HuH-7.5 (cell line): ENCODE measurements around the gene FAT4.
A peak's percentile ranks its signal among the peaks of the same experiment; 100 is the strongest.

ENCODE experiments used
- DNase-seq: peaks from one replicate; pipeline ENCODE4 v3.0.0; 2011; ENCODE audit warnings: low spot score

The FAT4 gene

DNA sequence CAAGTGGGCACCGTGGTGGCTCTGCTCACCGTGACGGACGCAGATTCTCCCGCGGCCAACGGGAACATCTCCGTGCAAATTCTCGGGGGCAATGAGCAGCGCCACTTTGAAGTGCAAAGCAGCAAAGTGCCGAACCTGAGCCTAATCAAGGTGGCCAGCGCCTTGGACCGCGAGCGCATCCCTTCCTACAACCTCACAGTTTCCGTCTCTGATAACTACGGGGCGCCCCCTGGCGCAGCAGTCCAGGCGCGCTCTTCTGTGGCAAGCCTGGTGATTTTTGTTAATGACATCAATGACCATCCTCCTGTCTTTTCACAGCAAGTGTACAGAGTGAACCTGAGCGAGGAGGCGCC is 2.7 kb downstream of the FAT4 start:
- no peak for DNase-seq

DNA sequence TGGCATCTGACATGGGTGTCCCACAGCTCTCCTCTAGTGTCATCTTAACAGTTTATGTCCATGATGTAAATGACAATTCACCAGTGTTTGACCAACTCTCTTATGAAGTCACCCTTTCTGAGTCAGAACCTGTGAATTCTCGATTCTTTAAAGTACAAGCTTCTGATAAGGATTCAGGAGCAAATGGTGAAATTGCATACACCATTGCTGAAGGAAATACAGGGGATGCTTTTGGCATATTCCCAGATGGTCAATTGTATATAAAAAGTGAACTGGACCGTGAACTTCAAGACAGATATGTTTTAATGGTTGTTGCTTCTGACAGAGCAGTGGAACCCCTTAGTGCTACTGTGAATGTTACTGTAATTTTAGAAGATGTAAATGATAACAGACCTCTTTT is 4.6 kb downstream of the FAT4 start:
- DNase-seq = no peak

DNA sequence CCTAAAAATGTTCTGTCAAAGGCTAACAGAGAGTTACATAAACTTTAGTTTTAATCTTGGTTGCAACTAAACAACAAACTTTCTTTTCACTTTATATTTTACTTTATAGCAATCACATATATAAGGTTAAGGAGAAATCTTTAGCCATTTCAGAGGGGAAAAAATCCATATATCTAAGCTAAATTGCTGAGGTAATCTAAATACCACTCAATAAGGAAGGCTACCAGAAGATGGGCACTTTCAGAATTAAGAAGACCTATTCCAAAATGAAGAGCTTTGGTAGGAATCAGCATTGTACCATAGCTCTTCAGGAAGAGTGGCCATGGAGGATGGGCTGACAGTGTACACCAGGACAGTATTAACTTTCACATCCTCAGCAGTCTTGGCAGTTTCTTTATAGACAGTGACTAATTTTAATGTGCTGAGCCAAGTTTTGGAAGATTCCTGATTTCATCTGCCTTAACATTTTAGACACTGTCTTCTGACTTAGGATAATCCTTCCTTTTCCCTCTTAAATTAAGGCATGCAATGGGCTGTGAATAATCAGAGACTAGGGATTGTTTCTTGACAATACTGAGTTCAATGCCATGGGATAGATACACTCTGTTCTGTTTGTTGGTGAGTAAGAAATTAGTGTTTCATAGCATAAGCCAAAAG is 7.1 kb downstream of the FAT4 start:
- DNase-seq = no peak

DNA sequence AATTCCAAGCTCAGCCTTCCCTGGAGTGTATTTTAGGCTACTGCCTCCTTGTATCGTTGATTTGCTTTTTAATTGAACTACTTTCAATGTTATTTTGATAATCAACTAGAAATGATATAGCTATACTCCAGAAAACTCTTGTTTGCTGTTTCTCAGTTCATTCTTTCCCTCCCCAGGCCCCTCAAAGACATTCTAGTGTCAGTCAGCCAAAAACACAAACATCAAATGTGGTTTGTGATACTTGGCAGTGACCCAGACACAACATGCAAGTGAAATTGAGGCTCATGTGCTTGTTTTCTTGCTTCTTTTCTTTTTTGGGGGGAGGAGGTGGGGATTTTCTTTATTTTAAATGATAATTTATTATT is 7.6 kb downstream of the FAT4 start:
- DNase-seq = no peak

DNA sequence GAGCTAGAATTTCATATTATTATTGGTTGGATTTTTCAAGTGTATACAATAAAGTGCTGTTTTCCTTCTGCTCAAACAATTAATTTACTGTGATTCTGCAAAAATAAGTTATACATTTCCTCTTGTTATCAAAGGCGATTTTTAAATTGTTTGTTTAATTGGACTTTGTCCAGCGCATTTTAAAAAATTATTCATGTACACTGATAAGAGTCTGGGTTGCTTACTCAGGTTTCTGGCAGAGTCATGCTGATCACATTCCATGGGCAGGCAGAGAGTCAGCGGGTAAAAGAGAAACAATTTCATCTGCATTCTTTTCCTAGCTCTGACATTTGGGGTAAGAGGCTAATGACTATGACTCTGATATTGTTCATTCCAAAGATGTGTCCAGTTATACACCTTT is 8.9 kb downstream of the FAT4 start:
- DNase-seq = peak; percentile 4

DNA sequence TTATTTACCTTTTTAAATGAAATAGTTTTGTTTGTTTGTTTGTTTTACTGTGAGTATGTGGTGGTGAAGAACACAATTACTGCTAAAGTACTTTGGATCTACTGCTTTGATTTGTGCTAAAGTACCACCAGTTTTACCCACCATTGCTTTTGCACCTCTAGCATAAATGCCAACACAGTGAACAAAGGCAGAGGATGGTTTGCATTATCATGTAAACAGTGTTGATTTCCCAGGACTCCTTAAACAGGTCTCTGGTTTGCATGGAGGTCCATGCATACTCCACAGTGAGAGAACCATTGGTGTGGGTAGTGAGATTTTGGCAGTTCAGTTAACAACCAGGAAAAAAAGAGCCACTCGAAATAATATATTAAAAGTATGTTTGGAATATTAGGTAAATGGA is 11.0 kb downstream of the FAT4 start:
- DNase-seq = no peak

DNA sequence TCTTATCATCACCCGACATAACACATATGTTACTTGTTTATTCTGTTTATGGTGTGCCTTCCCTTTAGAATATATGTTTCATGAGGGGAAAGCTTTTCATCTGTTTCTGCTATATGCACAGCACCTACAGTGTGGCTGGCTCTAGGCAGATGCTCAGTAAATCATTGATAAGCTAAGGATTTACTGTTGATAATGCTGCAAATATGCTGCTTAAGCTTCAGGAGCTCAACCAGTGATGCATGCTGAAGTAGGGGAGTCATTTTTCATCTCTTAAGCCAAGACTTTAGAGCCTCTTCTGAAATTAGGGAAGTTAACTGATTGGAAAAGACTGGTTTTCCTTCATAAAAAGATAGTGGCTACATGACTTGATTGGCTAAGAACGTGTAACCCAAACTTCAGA is 16.4 kb downstream of the FAT4 start:
- DNase-seq = no peak

DNA sequence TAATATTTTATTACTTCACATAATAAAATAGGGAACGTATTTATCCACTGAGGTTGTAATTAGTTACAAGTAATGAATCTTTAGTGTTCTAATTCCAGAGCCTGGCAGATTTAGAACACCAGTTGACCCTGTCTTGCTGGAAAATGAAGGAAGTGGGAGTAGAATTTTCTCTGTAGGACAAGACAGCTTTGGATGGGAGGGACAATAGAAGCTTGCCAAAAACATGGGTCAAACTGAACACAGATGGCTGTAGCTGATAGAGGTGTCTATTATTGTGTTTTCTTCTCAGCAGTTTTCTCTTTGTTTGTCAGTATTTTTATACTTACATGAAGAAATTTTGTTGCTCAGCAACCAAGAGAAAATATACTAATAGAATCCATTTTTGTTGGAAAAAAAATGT is 20.2 kb downstream of the FAT4 start:
- DNase-seq = no peak

DNA sequence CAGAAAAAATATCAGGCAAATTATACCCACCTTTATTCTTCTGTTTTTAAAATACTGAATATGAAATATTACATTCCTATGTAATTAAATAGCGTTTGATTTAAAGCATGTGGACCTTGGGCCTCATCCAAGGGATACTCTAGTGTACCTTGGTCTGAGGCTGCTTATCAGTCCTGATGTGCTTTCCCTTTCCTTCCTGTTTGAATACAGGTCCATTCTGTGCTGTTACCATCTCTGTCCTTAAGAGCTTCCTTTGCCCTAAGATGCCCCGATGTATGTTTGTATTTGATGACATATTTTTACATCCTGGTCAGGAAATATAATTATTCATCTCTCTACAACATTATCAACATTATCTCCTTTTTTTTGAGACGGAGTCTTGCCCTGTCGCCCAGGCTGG is 24.1 kb downstream of the FAT4 start:
- no peak for DNase-seq

DNA sequence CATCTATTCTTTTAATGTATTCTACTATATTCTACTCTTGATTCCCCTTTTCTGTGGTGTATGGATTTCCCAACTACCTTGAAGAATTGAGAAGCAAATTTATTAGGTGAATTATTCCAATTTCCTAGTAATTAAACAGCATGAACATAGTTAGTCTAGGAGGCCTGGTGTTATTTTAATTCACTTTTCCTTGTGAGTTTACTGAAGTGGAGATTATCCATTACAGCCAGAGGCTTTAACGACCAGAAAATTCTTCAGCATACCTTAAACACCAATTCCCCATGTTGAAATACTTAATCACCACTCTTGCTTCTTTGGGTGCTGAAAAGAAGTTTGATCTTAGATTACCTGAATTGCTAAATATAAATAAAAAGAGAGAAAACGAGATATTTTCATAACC is 29.4 kb downstream of the FAT4 start:
- no peak for DNase-seq

DNA sequence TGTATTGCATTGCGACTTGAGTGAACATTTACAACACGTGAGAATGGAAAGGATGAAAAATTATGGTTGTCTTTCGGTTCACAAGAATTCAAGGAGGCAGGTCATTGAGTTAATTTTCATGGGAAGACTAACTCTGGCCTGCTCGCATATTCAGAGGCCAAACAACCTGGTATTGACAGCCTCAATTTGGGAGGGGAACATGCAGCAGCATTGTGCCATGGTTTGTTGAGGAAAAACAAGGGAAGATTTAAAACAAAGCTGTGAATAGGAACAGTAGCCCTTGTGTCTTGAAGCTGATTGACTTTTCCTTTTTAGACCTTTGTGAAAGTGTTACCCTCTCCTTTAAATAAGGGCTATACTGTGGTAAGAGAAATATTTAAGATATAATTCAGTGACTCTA is 31.9 kb downstream of the FAT4 start:
- DNase-seq = no peak

DNA sequence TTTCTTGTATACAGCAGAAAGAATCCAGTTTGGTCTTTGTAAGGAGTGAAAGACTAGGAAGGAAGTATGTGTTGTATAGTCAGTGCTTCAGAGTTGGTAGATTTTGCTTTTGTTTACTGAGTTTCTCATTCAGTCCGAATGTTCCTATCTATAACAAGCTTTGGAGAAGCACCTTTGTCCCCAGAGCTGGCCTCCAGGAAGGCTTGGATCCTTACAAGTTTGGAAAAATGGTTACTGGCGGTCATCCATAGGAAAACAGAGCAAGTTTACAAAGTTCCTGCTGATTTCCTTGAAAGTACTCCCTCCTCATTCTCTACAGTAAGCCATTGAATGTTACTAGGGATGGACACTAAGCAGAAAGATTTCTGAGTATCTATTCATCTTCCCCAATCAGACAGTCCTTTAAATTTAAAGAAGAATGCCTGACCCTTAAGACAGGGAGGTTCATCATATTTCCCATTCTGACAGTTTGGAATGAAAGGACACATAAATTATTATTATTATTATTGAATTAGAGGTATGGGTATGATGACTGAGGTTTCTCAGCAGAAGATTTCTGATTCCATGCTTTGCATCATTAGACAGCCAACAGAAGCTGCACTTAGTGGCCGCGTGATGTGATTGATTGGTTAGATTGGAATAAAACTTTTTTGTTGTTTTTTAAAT is 35.8 kb downstream of the FAT4 start:
- no peak for DNase-seq

DNA sequence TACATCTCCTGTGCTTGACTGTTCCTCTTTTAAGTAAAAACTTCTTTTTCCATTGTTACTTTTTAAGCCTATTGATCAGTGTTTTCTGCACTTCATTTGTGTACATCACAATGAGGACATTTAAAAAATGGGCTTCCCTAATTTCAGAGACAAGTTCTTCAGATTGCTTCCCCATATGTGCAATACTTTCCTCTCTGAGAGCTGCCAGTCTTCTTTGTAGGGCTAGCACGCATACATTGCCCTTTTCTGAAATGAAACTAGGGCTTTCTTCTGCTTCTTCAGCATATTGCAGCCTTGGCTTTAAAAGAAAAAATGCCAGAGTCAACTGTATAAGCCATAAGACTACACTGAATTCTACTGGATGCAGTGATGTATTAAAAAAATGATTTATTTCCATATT is 37.8 kb downstream of the FAT4 start:
- DNase-seq = no peak

DNA sequence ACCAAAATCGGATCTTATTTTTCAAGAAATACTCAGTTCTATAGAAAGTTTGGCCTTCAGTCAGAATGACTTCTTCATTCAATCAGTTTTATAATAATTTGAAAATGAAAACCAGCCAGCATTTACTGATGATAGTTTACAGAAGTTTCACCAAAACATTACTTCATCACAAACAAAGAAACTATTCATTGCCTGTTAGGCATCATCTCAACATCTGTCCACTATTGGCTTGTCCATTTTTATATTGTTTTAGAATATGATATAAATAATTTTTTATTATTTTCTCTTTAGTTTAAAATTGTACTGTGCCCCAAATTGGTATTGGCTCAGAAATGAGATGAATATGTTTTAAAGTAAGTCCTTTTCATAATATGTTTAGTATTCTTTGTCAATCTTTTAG is 38.4 kb downstream of the FAT4 start:
- no peak for DNase-seq

DNA sequence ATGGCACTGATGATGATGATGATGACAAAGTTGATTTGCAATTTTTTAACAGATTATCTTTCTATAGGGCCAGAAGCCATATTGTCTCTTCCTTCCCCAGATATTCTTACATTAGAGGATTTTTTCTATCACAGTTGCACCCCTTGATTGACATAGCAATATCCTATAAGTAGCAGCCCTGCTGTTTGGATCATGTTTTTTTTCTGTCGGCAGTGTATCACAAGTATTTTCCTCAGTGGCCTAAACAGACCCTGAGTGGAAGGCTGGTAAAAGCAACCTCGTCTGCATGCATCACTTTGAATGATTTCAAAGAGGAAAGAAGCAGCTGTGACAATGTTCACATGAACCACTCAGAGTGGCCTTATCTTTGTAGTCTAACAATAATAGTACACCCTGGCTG is 41.0 kb downstream of the FAT4 start:
- no peak for DNase-seq

DNA sequence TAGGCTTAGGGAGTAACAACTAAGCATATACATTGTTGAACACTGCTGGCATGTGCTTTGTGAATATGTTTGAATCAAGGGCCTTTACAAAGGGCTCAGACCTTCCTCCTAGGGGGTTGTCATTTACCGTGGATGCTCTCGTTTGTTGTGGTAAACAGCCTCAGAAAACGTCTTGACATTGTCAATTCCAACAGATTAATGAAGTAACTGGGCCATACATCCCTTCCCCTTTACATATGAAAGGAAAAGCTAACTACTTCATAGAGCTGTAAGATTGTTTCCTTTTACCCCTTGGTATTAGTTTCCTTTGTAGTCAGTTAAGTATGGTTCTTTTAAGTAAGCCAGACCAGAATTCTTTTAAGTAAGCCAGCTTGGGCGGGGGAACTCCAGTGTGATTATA is 42.9 kb downstream of the FAT4 start:
- no peak for DNase-seq

DNA sequence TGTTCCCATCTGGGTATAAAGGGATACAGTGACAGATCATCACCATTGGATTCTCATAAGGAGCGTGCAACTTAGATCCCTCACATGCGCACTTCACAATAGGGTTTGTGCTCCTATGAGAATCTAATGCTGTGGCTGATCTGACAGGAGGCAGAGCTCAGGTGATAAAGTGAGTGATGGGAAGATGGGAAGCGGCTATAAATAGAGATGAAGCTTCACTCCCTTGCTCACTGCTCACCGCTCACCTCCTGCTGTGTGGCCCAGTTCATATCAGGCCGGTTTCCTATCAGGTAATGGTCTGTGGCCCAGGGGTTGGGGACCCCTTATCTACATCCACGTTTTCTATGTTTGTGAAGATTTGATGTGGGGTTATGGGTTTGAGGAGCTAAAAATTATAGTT is 43.7 kb downstream of the FAT4 start:
- no peak for DNase-seq

DNA sequence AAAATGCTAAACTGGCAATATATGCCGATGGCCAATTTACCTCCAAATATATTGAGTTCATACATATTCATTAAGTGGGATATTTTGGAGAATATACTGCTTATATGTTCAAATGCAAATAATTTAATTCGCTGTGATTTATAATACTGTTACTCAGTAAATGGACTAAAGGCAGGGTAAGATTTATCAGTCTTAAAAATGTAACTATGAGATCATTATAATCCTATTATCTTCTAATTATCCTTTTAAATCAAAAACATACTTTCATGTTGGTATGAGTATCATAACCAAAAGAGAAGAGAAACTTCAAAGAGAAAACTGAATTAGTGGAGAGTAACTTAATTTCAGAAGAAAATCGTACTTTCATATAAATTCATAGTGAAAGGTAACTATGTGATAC is 44.6 kb downstream of the FAT4 start:
- no peak for DNase-seq

DNA sequence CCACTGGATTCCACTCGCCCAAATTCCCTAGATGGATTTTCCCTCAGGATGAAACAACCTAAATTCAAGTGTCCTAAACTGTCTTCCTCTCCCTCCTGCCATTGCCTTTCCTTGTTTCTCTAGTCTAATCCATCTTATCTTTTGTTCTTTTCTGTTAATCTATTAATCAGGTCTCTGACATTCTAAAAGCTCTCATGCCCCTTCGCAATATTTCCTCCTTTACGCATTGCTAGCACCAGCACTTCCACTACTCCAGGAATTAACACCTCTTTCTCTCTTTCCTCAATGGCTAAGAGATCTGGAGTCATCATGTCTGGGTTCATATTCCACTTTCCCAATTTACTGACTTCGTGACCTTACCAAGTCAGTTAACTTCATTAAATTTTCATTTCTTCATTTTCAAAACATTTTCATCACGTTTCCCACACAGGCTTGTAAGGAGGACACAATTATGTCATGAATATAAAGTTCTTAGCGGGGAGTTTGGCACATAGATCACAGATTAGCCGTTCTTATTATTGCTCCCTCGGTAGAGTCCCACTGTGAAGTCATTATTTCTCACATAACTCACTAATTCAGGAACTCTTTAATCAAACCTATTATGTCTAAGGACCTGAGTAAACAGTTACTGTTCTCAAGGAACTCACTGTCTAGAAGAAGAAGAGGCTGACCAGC is 45.3 kb downstream of the FAT4 start:
- DNase-seq = no peak

DNA sequence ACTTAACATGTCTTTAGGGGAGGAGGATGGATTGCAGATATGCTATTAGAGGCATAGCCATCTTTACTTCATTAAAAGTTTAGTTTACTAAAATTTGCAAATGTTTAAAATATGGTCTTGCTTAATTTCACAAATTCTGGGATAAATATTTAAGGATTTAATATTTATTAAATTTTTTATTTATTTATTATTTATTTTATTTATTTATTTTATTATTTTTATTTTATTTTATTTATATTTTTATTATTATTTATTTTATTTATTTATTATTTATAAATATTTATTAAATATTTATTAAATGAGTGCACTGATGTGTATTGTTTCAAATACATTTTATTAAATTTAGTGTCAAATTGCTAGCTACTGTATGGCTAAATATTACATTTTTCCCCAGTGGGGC is 46.0 kb downstream of the FAT4 start:
- no peak for DNase-seq
